HL-60 (cell line): ENCODE results near the gene ZNF346.
A peak's percentile ranks its signal among the peaks of the same experiment; 100 is the strongest.

Experiments used
- DNase-seq, 2 experiments: peaks; one replicate each; pipeline ENCODE4 v3.0.0-alpha.2; 2010 to 2020; ENCODE audit warnings: low read depth in 1 of 2, low spot score in 1 of 2
- H3K27ac ChIP-seq: fragments of 250-450 bp; sonication (Bioruptor Pico); replicated peaks from 2 replicates; pipeline ENCODE4 v1.5.1; 2020; ENCODE audit warnings: mild to moderate bottlenecking, moderate library complexity
- H3K27me3 ChIP-seq: fragments of 250-450 bp; sonication (Bioruptor Pico); 2 replicates; pipeline ENCODE4 v1.5.1; 2021; ENCODE audit warnings: mild to moderate bottlenecking, moderate library complexity; ENCODE audit not compliant: insufficient read depth, poor library complexity, severe bottlenecking
- H3K4me3 ChIP-seq: replicated peaks from 2 replicates; pipeline ENCODE4 v1.5.1; 2011; ENCODE audit warnings: mild to moderate bottlenecking, control low read depth, low read length; ENCODE audit not compliant: insufficient read depth
- GABPA ChIP-seq: IDR thresholded peaks from 2 replicates; pipeline ENCODE4 v1.6.1; 2012; ENCODE audit warnings: low read depth
- POLR2AphosphoS5 ChIP-seq: IDR thresholded peaks from 2 replicates; pipeline ENCODE4 v1.6.1; 2012; ENCODE audit warnings: low read depth
- SPI1 ChIP-seq: IDR thresholded peaks from 2 replicates; pipeline ENCODE4 v1.6.1; 2012; ENCODE audit warnings: low read depth, mild to moderate bottlenecking, borderline replicate concordance
- TF ChIP-seq, protein P1 (sequence below): IDR thresholded peaks from one replicate; pipeline ENCODE4 v1.5.1; 2011; ENCODE audit warnings: low read length, control low read depth, inconsistent platforms; ENCODE audit not compliant: insufficient read depth
- TF ChIP-seq, protein P2 (sequence below): IDR thresholded peaks from 2 replicates; pipeline ENCODE4 v1.6.1; 2012; ENCODE audit warnings: low read depth; ENCODE audit not compliant: insufficient replicate concordance

ZNF346 gene

DNA sequence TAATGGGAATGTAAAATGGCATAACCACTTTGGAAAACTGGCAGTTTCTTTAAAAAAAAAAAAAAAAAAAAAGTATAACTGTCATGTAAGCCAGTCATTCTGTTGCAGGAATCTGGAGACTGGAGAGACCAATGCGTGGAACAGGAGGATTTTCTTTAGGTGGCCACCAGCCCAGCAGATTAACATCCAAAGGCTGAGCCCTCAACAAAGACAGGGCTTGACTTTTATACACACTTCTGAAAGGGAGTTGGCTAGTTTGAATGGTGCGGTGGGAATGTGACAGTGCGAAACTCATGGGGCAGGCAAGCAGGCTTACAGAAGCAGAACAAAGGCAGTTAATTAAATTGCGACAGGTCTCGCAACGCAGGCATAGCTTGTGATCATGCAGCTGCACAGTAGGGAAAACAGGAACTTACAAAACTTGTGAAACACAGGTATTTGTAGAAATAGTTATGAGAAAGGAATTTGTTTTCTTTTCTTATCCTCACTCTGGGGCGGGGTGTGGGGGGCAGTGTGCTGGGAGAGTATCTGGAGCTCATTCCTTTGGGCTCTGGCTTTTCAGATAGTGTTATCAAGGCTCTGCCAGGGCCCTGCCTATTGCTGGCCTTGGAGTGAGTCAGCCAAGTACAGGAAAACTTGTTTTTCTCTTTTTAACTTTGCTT, 27.9 kb upstream of the ZNF346 start:
- DNase-seq = peak; percentile 90 to 98
- H3K4me3 ChIP-seq = no peak overlapping the region
- no peaks in the 10 kb centered on the region for H3K27me3 ChIP-seq
- TF ChIP-seq SPI1 (peak; percentile 32; the same call in 1 of the 2 replicates), GABPA (no peak; the same call in 1 of the 2 replicates), POLR2AphosphoS5 (peak; percentile 97)
- TF ChIP-seq, protein P1, sequence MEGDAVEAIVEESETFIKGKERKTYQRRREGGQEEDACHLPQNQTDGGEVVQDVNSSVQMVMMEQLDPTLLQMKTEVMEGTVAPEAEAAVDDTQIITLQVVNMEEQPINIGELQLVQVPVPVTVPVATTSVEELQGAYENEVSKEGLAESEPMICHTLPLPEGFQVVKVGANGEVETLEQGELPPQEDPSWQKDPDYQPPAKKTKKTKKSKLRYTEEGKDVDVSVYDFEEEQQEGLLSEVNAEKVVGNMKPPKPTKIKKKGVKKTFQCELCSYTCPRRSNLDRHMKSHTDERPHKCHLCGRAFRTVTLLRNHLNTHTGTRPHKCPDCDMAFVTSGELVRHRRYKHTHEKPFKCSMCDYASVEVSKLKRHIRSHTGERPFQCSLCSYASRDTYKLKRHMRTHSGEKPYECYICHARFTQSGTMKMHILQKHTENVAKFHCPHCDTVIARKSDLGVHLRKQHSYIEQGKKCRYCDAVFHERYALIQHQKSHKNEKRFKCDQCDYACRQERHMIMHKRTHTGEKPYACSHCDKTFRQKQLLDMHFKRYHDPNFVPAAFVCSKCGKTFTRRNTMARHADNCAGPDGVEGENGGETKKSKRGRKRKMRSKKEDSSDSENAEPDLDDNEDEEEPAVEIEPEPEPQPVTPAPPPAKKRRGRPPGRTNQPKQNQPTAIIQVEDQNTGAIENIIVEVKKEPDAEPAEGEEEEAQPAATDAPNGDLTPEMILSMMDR = no peak
- TF ChIP-seq, protein P2, sequence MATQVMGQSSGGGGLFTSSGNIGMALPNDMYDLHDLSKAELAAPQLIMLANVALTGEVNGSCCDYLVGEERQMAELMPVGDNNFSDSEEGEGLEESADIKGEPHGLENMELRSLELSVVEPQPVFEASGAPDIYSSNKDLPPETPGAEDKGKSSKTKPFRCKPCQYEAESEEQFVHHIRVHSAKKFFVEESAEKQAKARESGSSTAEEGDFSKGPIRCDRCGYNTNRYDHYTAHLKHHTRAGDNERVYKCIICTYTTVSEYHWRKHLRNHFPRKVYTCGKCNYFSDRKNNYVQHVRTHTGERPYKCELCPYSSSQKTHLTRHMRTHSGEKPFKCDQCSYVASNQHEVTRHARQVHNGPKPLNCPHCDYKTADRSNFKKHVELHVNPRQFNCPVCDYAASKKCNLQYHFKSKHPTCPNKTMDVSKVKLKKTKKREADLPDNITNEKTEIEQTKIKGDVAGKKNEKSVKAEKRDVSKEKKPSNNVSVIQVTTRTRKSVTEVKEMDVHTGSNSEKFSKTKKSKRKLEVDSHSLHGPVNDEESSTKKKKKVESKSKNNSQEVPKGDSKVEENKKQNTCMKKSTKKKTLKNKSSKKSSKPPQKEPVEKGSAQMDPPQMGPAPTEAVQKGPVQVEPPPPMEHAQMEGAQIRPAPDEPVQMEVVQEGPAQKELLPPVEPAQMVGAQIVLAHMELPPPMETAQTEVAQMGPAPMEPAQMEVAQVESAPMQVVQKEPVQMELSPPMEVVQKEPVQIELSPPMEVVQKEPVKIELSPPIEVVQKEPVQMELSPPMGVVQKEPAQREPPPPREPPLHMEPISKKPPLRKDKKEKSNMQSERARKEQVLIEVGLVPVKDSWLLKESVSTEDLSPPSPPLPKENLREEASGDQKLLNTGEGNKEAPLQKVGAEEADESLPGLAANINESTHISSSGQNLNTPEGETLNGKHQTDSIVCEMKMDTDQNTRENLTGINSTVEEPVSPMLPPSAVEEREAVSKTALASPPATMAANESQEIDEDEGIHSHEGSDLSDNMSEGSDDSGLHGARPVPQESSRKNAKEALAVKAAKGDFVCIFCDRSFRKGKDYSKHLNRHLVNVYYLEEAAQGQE = peak; percentile 40
- peak overlapping the region; percentile 91 for H3K27ac ChIP-seq

DNA sequence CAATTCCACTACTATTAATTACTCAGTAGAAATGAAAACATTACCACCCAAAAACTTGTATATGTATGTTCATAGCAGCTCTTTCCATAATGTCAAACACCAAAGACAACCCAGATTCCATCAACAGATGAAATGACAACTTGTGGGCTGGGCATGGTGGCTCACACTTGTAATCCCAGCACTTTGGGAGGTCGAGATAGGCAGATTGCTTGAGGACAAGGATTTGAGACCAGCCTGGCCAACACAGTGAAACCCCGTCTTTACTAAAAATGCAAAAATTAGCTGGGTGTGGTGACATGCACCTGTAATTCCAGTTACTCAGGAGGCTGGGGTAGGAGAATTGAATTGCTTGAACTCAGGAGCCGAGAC, 27.4 kb upstream of the ZNF346 start:
- no peak for TF ChIP-seq POLR2AphosphoS5
- TF ChIP-seq, protein P2 = no peak
- TF ChIP-seq GABPA = no peak
- no peak for TF ChIP-seq SPI1
- TF ChIP-seq, protein P1 = no peak
- Histone ChIP-seq H3K27ac (peak overlapping the region; percentile 91), H3K27me3 (no peaks in the 10 kb centered on the region), H3K4me3 (no peak overlapping the region)
- no peak for DNase-seq

DNA sequence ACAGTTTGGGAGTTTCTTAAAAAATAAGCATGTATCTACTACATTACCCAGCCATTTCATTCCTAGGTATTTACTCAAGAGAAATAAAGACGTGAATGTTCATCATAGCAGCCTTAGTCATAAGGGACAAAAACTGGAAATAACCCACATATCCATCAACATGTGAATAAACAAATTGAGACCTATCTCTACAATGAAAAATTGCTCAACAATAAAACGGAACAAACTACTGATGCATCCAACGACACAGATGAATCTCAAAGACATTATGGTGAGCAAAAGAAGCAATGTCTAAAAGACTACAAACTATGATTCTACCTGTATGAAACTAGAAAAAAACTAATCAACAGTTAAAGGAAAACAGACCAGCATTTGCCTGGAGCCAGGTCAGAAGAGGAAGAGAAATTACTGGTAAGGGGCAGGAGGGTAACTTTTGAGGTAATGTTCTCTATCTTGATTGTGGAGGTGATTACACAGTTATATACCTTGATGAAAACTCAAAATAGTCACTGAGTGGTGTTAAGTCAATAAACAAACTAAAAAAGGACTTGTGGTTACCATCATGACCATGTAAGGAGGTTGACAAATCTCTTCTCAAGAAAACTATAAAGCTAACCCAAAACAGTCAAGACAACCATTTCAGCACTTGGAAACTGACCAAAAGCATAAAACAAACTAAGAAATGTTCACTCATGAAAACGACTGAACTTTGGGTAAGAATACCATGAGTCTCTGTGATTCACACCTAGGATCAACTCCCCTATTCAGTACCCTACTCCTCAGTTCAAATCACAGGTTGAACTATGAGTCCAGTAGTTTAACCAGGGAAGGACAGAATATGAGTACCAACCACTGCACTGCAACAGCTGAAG, 26.4 kb upstream of the ZNF346 start:
- TF ChIP-seq GABPA = no peak
- TF ChIP-seq, protein P2 = peak; percentile 20
- no peaks in the 10 kb centered on the region for H3K27me3 ChIP-seq
- H3K4me3 ChIP-seq = no peak overlapping the region
- DNase-seq = peak in 1 of 2 experiments; percentile 3
- peak overlapping the region; percentile 91 for H3K27ac ChIP-seq
